Tibial nerve (tissue), 3 donors: Measurements from ENCODE around the gene PGM5.
"Not testable (repeated sequence)": the region's sequence is repeated elsewhere in the genome, so short reads cannot be mapped to it uniquely, and the experiment has no call there.

Experiments used
- POLR2A ChIP-seq, 2 donors: fragments of 450-650 bp; IDR thresholded peaks; one replicate each; pipeline ENCODE4 v1.6.1; 2017; ENCODE audit warnings: antibody characterized with exemption in 2 of 2, mild to moderate bottlenecking in 2 of 2, moderate library complexity in 2 of 2
- TF ChIP-seq, protein P1 (sequence below), 5 experiments: fragments of 200-600 bp in 3 of 5; fragments of 450-650 bp in 2 of 5; sonication (generic) in 3 of 5; IDR thresholded peaks; one replicate each; pipeline ENCODE4 v1.5.1; 2016 to 2019; ENCODE audit warnings: antibody characterized with exemption in 5 of 5, mild to moderate bottlenecking in 3 of 5, moderate library complexity in 2 of 5

- TF ChIP-seq POLR2A (IDR thresholded peaks at IDR 0.05): not testable (repeated sequence)
- TF ChIP-seq, protein P1, sequence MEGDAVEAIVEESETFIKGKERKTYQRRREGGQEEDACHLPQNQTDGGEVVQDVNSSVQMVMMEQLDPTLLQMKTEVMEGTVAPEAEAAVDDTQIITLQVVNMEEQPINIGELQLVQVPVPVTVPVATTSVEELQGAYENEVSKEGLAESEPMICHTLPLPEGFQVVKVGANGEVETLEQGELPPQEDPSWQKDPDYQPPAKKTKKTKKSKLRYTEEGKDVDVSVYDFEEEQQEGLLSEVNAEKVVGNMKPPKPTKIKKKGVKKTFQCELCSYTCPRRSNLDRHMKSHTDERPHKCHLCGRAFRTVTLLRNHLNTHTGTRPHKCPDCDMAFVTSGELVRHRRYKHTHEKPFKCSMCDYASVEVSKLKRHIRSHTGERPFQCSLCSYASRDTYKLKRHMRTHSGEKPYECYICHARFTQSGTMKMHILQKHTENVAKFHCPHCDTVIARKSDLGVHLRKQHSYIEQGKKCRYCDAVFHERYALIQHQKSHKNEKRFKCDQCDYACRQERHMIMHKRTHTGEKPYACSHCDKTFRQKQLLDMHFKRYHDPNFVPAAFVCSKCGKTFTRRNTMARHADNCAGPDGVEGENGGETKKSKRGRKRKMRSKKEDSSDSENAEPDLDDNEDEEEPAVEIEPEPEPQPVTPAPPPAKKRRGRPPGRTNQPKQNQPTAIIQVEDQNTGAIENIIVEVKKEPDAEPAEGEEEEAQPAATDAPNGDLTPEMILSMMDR (IDR thresholded peaks at IDR 0.05): not testable (repeated sequence)
Measured at GRCh38 chr9:68318209-68318608, 38.2 kb upstream of the PGM5 start.
